Stimulated activated naive CD4-positive, alpha-beta T cell (primary cell): ENCODE data around the gene CACNA2D2.
A peak's percentile ranks its signal among the peaks of the same experiment; 100 is the strongest.
"Not testable (repeated sequence)": the region's sequence is repeated elsewhere in the genome, so short reads cannot be mapped to it uniquely, and the experiment has no call there.

Experiments used
- DNase-seq, 6 experiments: peaks; one replicate each; lab custom pipeline; 2025; lab: John Stamatoyannopoulos, UW

CACNA2D2 gene

GRCh38 chr3:50530001-50530970 is 26.9 kb upstream of the CACNA2D2 start:
- DNase-seq = no peak

- no peak for DNase-seq
Measured at GRCh38 chr3:50525987-50526386, 22.6 kb upstream of the CACNA2D2 start.

- no peak for DNase-seq
Measured at GRCh38 chr3:50525191-50525910, 21.9 kb upstream of the CACNA2D2 start.

- no peak for DNase-seq
Measured at GRCh38 chr3:50524746-50525145, 21.3 kb upstream of the CACNA2D2 start.

- DNase-seq = no peak
Measured at GRCh38 chr3:50523279-50523811, 19.9 kb upstream of the CACNA2D2 start.

GRCh38 chr3:50521572-50521971 is 18.1 kb upstream of the CACNA2D2 start:
- DNase-seq = no peak

- DNase-seq = no peak
Measured at GRCh38 chr3:50520849-50521248, 17.4 kb upstream of the CACNA2D2 start.

- DNase-seq = peak; percentile 13 to 72 (median 59)
Measured at GRCh38 chr3:50519471-50520089, 16.1 kb upstream of the CACNA2D2 start.

GRCh38 chr3:50518436-50518835 is 15.0 kb upstream of the CACNA2D2 start:
- DNase-seq = no peak

- no peak for DNase-seq
Measured at GRCh38 chr3:50517721-50518206, 14.3 kb upstream of the CACNA2D2 start.

GRCh38 chr3:50516440-50516871 is 13.0 kb upstream of the CACNA2D2 start:
- no peak for DNase-seq

- DNase-seq = no peak
Measured at GRCh38 chr3:50515565-50516439, 12.4 kb upstream of the CACNA2D2 start.

GRCh38 chr3:50512908-50513307 is 9.5 kb upstream of the CACNA2D2 start:
- not testable (repeated sequence) for DNase-seq

GRCh38 chr3:50512131-50512530 is 8.7 kb upstream of the CACNA2D2 start:
- DNase-seq = no peak

- no peak for DNase-seq
Measured at GRCh38 chr3:50510325-50510724, 6.9 kb upstream of the CACNA2D2 start.

- DNase-seq = no peak
Measured at GRCh38 chr3:50509715-50510114, 6.3 kb upstream of the CACNA2D2 start.

GRCh38 chr3:50508821-50509220 is 5.4 kb upstream of the CACNA2D2 start:
- no peak for DNase-seq

- DNase-seq = no peak
Measured at GRCh38 chr3:50506169-50506568, 2.7 kb upstream of the CACNA2D2 start.

- DNase-seq = no peak
Measured at GRCh38 chr3:50504681-50505080, 1.2 kb upstream of the CACNA2D2 start.

- peak in 1 of 6 experiments; percentile 40 for DNase-seq
Measured at GRCh38 chr3:50502584-50503423, 630 bp downstream of the CACNA2D2 start.
